K562 treated with DMSO at 1 percent for 4 hours (cell line): ENCODE results near the gene DENND5B. TPM values are rescaled to one million over a fixed set of nuclear protein-coding genes. Genes with fewer than 3 reads are reported as not detected.

Experiments used
- total RNA-seq: library from RNA; unstranded; fragments of 300-600 nt; gene quantifications from 2 replicates; pipeline ENCODE4 v1.2.3, GENCODE V29; 2022; ENCODE audit not compliant: insufficient read depth

Gene DENND5B
- total RNA-seq: 1.3 and 1.7 TPM in 2 replicates

DNA sequence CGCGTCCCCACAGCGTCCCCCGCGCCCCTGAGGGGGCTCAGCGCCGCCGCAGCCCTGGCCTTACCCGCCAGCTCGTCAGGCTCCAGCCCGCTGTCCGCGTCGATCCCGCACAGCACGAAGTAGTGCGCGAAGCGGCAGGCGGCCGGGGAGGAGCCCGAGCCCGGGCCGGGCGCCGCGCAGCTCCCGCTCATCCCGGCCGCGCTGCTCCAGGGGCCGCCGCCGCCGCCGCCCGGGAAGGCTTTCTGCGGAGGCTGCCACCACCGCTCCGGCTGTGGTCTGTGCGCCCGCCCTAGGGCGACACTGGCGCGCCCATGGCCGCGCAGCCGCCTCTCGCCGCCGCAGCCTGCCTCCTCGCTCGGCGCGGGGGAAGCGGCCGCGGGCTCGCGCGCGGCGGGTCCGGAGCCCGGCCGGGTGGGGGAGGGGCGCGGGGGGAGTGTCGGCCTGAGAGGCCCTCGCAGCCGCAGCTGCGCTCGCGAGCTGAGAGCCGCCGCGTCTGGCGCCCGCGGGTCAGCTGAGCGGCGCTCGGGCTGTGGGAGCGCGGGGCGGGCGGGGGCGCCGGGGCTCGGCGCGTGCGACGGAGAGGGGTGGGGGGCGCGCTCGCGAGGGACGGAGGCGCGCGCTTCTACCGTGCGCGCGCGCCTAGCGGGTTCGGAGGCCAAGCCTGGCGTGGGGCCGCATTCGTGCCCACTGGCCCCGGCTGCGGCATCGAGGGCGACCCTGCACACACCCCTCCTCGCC is at the start of gene DENND5B:
Gene DENND5B (minus strand): TSS at position 495 of the 738 bp plus-strand sequence. CDS start 304 bp downstream, at position 191.

Other genes starting within 250 kb of the DENND5B start
- 0.35 TPM in 1 of 2 replicates, not detected in the other for gene ETFBKMT, start 68.6 kb upstream of the DENND5B start, total RNA-seq
- gene AMN1, start 137.9 kb upstream of the DENND5B start, total RNA-seq: 13.4 and 14.0 TPM in 2 replicates